Vagina (tissue), 2 donors: ENCODE results near the gene ASB7.

Experiments
- CTCF ChIP-seq, 3 experiments: fragments of 450-650 bp in 2 of 3; fragments of 200-600 bp in 1 of 3; sonication (generic) in 1 of 3; IDR thresholded peaks; one replicate each; pipeline ENCODE4 v1.5.1; 2017 to 2019; ENCODE audit warnings: antibody characterized with exemption in 3 of 3, mild to moderate bottlenecking in 2 of 3, moderate library complexity in 2 of 3
- POLR2A ChIP-seq, 2 donors: fragments of 450-650 bp; IDR thresholded peaks; one replicate each; pipeline ENCODE4 v1.6.1; 2017; ENCODE audit warnings: antibody characterized with exemption in 2 of 2, mild to moderate bottlenecking in 2 of 2, moderate library complexity in 2 of 2
- POLR2AphosphoS5 ChIP-seq, 2 donors: sonication (generic); formaldehyde crosslinking; IDR thresholded peaks; one replicate each; pipeline ENCODE4 v1.9.0; 2017; ENCODE audit warnings: antibody characterized with exemption in 2 of 2, mild to moderate bottlenecking in 2 of 2, low read depth in 1 of 2; ENCODE audit not compliant: insufficient read depth in 1 of 2

DNA sequence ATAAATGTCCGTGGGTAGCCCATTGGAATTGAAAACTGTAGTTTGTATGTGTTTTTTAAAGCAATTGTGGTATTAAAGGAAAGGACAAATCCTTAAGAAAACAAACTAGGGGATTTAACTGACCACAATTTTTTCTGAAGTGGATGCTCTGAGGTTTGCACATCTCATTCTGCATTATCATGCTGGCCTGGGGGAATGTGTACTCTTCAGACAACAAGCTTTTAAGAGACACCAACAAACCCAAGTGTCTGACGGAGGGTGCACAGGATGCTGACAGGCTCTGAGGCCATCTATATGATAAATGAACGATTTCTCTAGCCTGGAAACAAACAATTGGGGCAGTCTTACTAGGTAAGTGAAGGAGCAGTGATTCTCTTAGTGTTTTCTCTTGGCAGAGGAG, 9.5 kb upstream of the ASB7 start:
- TF ChIP-seq CTCF (IDR thresholded peaks at IDR 0.05) (no peak), POLR2AphosphoS5 (IDR thresholded peaks at IDR 0.05; ENCODE audit: insufficient read depth in 1 of 2, low read depth in 1 of 2) (no peak), POLR2A (IDR thresholded peaks at IDR 0.05) (no peak)
